HG03521 (cell line): Measurements from ENCODE around the gene TOX3.

ENCODE experiments used
- ATAC-seq: cut with Tn5 transposase; IDR thresholded peaks from one replicate; pipeline ENCODE4 v1.9.1; 2021; ENCODE audit warnings: mild to moderate bottlenecking, moderate library complexity; ENCODE audit not compliant: unreplicated experiment

TOX3 gene

GRCh38 chr16:52567193-52567592 lies 20.2 kb upstream of the TOX3 start:
- ATAC-seq, result no peak

GRCh38 chr16:52563767-52564611 lies 17.0 kb upstream of the TOX3 start:
- no peak for ATAC-seq

- no peak for ATAC-seq
Measured at GRCh38 chr16:52562770-52563169, 15.8 kb upstream of the TOX3 start.

- ATAC-seq, result no peak
Measured at GRCh38 chr16:52561910-52562741, 15.2 kb upstream of the TOX3 start.

- no peak for ATAC-seq
Measured at GRCh38 chr16:52558448-52558847, 11.5 kb upstream of the TOX3 start.

- no peak for ATAC-seq
Measured at GRCh38 chr16:52557236-52557635, 10.3 kb upstream of the TOX3 start.

- ATAC-seq, result no peak
Measured at GRCh38 chr16:52556083-52556482, 9.1 kb upstream of the TOX3 start.

GRCh38 chr16:52555572-52555971 lies 8.6 kb upstream of the TOX3 start:
- no peak for ATAC-seq

GRCh38 chr16:52554334-52554733 lies 7.4 kb upstream of the TOX3 start:
- ATAC-seq, result no peak

- no peak for ATAC-seq
Measured at GRCh38 chr16:52553322-52553721, 6.4 kb upstream of the TOX3 start.

- no peak for ATAC-seq
Measured at GRCh38 chr16:52552643-52553042, 5.7 kb upstream of the TOX3 start.

GRCh38 chr16:52549011-52549692 lies 2.2 kb upstream of the TOX3 start:
- ATAC-seq, result no peak

- no peak for ATAC-seq
Measured at GRCh38 chr16:52548261-52549010, 1.5 kb upstream of the TOX3 start.

- ATAC-seq, result no peak
Measured at GRCh38 chr16:52547834-52548215, 882 bp upstream of the TOX3 start.

- no peak for ATAC-seq
Measured at GRCh38 chr16:52546291-52547003, 496 bp downstream of the TOX3 start.

GRCh38 chr16:52545898-52546266 lies 1.1 kb downstream of the TOX3 start:
- ATAC-seq, result no peak

GRCh38 chr16:52545222-52545897 lies 1.6 kb downstream of the TOX3 start:
- ATAC-seq, result no peak

- no peak for ATAC-seq
Measured at GRCh38 chr16:52544703-52545102, 2.2 kb downstream of the TOX3 start.

- ATAC-seq, result no peak
Measured at GRCh38 chr16:52543654-52544053, 3.3 kb downstream of the TOX3 start.

GRCh38 chr16:52540910-52541309 lies 6.0 kb downstream of the TOX3 start:
- no peak for ATAC-seq
